GM19351 (cell line): ENCODE measurements around the gene ALMS1.
"Not testable (repeated sequence)": the region's sequence is repeated elsewhere in the genome, so short reads cannot be mapped to it uniquely, and the experiment has no call there.

Experiments used
- ATAC-seq: cut with Tn5 transposase; IDR thresholded peaks from one replicate; pipeline ENCODE4 v1.9.1; 2021; ENCODE audit warnings: mild to moderate bottlenecking, moderate library complexity; ENCODE audit not compliant: unreplicated experiment

The ALMS1 gene

GRCh38 chr2:73614105-73614504 lies 228.5 kb downstream of the ALMS1 start:
- ATAC-seq: no peak

GRCh38 chr2:73614997-73615396 lies 229.4 kb downstream of the ALMS1 start:
- ATAC-seq: no peak

GRCh38 chr2:73619925-73620324 lies 234.3 kb downstream of the ALMS1 start:
- not testable (repeated sequence) for ATAC-seq

- ATAC-seq: not testable (repeated sequence)
Measured at GRCh38 chr2:73624036-73624435, 238.4 kb downstream of the ALMS1 start.

GRCh38 chr2:73624625-73625024 lies 239.0 kb downstream of the ALMS1 start:
- ATAC-seq: not testable (repeated sequence)

- ATAC-seq: not testable (repeated sequence)
Measured at GRCh38 chr2:73626237-73626636, 240.6 kb downstream of the ALMS1 start.

GRCh38 chr2:73628493-73628892 lies 242.9 kb downstream of the ALMS1 start:
- ATAC-seq: peak; percentile 82

GRCh38 chr2:73630662-73631266 lies 245.1 kb downstream of the ALMS1 start:
- ATAC-seq: not testable (repeated sequence)

- ATAC-seq: not testable (repeated sequence)
Measured at GRCh38 chr2:73636977-73637376, 251.3 kb downstream of the ALMS1 start.

GRCh38 chr2:73638429-73638828 lies 252.8 kb downstream of the ALMS1 start:
- no peak for ATAC-seq

- no peak for ATAC-seq
Measured at GRCh38 chr2:73640511-73640911, 254.9 kb downstream of the ALMS1 start.

- no peak for ATAC-seq
Measured at GRCh38 chr2:73640946-73641766, 255.5 kb downstream of the ALMS1 start.

GRCh38 chr2:73641767-73642062 lies 256.1 kb downstream of the ALMS1 start:
- ATAC-seq: no peak

- no peak for ATAC-seq
Measured at GRCh38 chr2:73642338-73643018, 256.8 kb downstream of the ALMS1 start, which contains the start of gene NAT8. TSS of gene NAT8 (minus strand) at chr2:73642422. CDS start at chr2:73641628, 794 bp downstream.

GRCh38 chr2:73647690-73648089 lies 262.1 kb downstream of the ALMS1 start:
- ATAC-seq: not testable (repeated sequence)

- ATAC-seq: no peak
Measured at GRCh38 chr2:73651591-73652230, 266.1 kb downstream of the ALMS1 start.

GRCh38 chr2:73652348-73652747 lies 266.7 kb downstream of the ALMS1 start:
- no peak for ATAC-seq

- no peak for ATAC-seq
Measured at GRCh38 chr2:73654175-73654574, 268.5 kb downstream of the ALMS1 start.
